ENCODE measurements around the gene C11orf16. TPM values are rescaled to one million over a fixed set of nuclear protein-coding genes. Genes with fewer than 3 reads are reported as not detected.

The C11orf16 gene
- total and polyA plus RNA-seq, 12 donors, result 0.21 TPM; not detected in 11

DNA sequence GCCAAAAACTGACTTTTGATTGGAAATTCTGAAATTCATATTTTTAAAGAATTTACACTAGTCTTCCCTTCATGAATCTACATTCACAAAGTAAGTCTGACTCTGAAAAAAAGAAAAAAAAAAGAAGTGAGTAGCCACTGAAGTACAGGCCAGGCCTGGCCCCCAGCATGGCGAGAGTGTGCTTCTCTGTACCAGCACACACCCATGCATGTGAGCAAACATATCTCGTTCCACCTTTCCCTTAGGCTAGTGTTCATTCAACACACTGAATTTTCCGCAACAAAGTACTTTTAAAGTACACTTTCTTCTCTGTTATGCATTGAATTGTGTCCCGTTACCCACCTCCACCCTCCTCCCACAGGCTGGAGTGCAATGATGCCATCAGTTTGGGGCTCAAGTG lies 4.5 kb downstream of the C11orf16 start:
- Histone ChIP-seq H3K4me3 (no peak overlapping the region), H3K9me3 (no peaks in the 10 kb centered on the region), H3K36me3 (peaks cover 0 to 19% (median 0%) of the 10 kb centered on the region in 9 donors), H3K4me1 (no peaks in the 10 kb centered on the region), H3K27me3 (no peaks in the 10 kb centered on the region), H3K27ac (no peak overlapping the region)
- DNase-seq (no peak), ATAC-seq (no peak)
- whole genome bisulfite sequencing, 2 donors, result 97 to 98% methylated on average over 4 of the region's 4 CpGs
- intact Hi-C loops (cut with DNase I), result no loop called here
- TF ChIP-seq, protein P1, sequence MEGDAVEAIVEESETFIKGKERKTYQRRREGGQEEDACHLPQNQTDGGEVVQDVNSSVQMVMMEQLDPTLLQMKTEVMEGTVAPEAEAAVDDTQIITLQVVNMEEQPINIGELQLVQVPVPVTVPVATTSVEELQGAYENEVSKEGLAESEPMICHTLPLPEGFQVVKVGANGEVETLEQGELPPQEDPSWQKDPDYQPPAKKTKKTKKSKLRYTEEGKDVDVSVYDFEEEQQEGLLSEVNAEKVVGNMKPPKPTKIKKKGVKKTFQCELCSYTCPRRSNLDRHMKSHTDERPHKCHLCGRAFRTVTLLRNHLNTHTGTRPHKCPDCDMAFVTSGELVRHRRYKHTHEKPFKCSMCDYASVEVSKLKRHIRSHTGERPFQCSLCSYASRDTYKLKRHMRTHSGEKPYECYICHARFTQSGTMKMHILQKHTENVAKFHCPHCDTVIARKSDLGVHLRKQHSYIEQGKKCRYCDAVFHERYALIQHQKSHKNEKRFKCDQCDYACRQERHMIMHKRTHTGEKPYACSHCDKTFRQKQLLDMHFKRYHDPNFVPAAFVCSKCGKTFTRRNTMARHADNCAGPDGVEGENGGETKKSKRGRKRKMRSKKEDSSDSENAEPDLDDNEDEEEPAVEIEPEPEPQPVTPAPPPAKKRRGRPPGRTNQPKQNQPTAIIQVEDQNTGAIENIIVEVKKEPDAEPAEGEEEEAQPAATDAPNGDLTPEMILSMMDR (IDR thresholded peaks at IDR 0.05), result no peak

DNA sequence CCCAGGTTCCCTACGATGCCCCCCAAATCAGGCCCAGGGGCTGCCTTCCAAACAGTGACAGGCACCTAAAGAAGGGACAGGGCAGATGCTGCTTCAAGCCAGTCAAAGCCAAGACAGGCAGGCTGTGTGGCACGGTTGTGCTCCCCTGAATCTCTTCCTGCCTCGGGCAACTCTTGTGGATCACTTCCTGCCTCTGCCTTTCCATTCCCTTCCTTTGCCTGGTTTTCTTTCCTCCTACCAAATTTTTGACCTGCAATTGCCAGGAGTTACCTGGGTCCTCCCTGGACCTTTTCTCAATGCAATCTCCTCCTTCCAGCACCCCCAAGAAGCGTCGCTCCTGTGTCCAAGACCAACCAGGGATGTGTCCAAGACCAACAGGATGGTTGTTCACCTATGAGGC lies 5.5 kb downstream of the C11orf16 start:
- no peaks in the 10 kb centered on the region for H3K9me3 ChIP-seq
- no peak overlapping the region for H3K27ac ChIP-seq
- ATAC-seq (no peak), DNase-seq (no peak)
- H3K27me3 ChIP-seq, result no peaks in the 10 kb centered on the region
- TF ChIP-seq, protein P1 (IDR thresholded peaks at IDR 0.05), result no peak
- H3K4me1 ChIP-seq, result no peaks in the 10 kb centered on the region
- H3K4me3 ChIP-seq, result no peak overlapping the region
- H3K36me3 ChIP-seq, result peaks cover 0 to 28% (median 6%) of the 10 kb centered on the region in 9 donors
- intact Hi-C loops (cut with DNase I), result no loop called here
- WGBS, 2 donors, result 78 to 84% methylated on average over 5 of the region's 5 CpGs

DNA sequence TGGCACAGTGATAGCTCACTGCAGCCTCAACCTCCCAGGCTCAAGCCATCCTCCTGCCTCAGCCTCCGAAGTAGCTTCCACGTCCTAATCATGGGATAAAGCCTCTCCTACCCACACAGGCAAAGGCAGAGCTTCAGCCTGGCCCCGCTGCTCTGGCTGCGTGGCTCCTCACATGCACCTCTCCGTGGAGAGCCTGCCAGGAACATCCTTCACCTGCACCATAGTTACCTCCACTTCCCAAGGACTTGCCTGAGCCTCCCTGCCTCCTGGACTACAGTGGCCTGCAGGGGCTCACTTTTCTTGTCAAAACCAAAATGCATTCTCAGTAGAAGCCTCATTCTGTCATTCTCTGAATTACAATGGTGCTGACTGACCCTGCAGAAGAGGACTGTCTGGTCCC lies 6.5 kb downstream of the C11orf16 start:
- no peaks in the 10 kb centered on the region for H3K4me1 ChIP-seq
- DNase-seq, result no peak
- no peak overlapping the region for H3K4me3 ChIP-seq
- no peak overlapping the region for H3K27ac ChIP-seq
- intact Hi-C loops (cut with DNase I), result no loop called here
- H3K9me3 ChIP-seq, result no peaks in the 10 kb centered on the region
- TF ChIP-seq, protein P1 (IDR thresholded peaks at IDR 0.05), result no peak
- H3K27me3 ChIP-seq, result no peaks in the 10 kb centered on the region
- WGBS, 2 donors, result 85 to 98% methylated on average over 5 of the region's 5 CpGs
- ATAC-seq, result no peak
- H3K36me3 ChIP-seq, result peaks cover 0 to 38% (median 8%) of the 10 kb centered on the region in 9 donors

- 93 to 94% methylated on average over 5 of the region's 5 CpGs for WGBS, 2 donors
- TF ChIP-seq, protein P1 (IDR thresholded peaks at IDR 0.05), result no peak
- peaks cover 0 to 44% (median 9%) of the 10 kb centered on the region in 9 donors for H3K36me3 ChIP-seq
Observed at GRCh38 chr11:8925711-8926110, 7.0 kb downstream of the C11orf16 start.

More at GRCh38 chr11:8925711-8926110, 7.0 kb downstream of the C11orf16 start:
- DNase-seq (no peak), ATAC-seq (no peak)
- Histone ChIP-seq H3K4me3 (no peak overlapping the region), H3K9me3 (no peaks in the 10 kb centered on the region), H3K4me1 (no peaks in the 10 kb centered on the region), H3K27me3 (no peaks in the 10 kb centered on the region), H3K27ac (no peak overlapping the region)
- intact Hi-C loops (cut with DNase I), result no loop called here

Data from heart right ventricle (tissue), 16 donors.